Right lobe of liver (tissue), 4 donors: ENCODE results near the gene SMCO2.

Experiments
- CTCF ChIP-seq, 4 donors: fragments of 200-600 bp in 3 of 4; fragments of 450-650 bp in 1 of 4; IDR thresholded peaks; one replicate each; pipeline versions ENCODE4 v1.5.1 to v1.8.0; 2016 to 2022; ENCODE audit warnings: antibody characterized with exemption in 4 of 4, mild to moderate bottlenecking in 2 of 4
- POLR2A ChIP-seq: fragments of 450-650 bp; IDR thresholded peaks from one replicate; pipeline ENCODE4 v1.6.1; 2017; ENCODE audit warnings: antibody characterized with exemption, mild to moderate bottlenecking
- donor health status: DM: no; HTN: no; CAD: no.
- donor health status: DM: no; HTN: no; CAD: no.
- donor health status: DM: no; HTN: yes; CAD: no.

GRCh38 chr12:27502021-27502435, 55.5 kb downstream of the SMCO2 start:
- no peak for TF ChIP-seq CTCF (IDR thresholded peaks at IDR 0.05)
- no peak for TF ChIP-seq POLR2A
